AG10803 (cell line): ENCODE data around the gene IGFBPL1.

Experiments
- DNase-seq: peaks from one replicate; pipeline ENCODE4 v3.0.0; 2010; ENCODE audit warnings: low read depth
- H3K4me3 ChIP-seq: 2 replicates; pipeline ENCODE4 v1.5.1; 2011; ENCODE audit warnings: mild to moderate bottlenecking, low read length, control low read depth
- TF ChIP-seq, protein P1 (sequence below): conservative IDR thresholded peaks from 2 replicates; pipeline ENCODE4 v1.5.1; 2011; ENCODE audit warnings: mild to moderate bottlenecking, low read length, control low read depth, inconsistent platforms

IGFBPL1 gene

DNA sequence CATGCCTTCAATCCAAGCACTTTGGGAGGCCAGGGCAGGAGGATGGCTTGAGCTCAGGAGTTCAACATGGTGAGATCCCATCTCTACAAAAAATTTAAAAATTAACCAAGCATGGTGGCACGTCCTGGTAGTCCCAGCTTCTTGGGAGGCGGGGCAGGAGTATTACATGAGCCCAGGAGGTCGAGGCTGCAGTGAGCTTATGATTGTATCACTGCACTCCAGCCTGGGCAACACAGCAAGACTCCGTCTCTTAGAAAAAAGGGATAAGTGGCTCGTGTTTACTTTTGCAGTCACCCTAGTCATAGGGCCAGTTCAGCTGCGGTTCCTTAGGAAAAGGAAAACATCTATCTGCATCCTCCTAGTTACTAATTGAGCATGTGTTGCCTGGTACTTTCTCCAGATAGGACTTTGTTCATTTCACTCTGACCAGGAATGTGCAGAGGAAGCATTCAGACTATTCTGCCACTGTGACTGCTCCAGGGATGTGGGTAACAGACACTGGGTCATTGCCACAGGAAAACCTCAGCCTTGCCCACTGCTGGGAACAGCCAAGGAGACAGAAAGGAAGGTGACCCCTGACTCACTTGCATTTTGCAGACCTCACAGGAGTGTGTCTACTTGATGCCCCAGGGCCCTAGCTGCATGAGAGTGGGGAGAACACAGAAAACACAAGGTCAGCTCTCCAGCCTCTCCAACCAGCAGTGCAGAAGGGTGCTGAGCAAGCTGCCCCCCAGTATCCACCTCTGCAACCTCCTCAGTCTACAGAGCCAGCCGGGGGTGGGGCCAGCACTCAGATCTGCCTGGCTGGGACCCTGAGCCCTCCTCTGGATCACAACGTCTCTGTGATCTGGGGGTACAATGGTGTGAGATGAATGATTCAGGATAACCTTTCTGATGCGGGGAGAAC is 65.6 kb downstream of the IGFBPL1 start:
- DNase-seq: peak; percentile 43
- no peak overlapping the region for H3K4me3 ChIP-seq
- TF ChIP-seq, protein P1, sequence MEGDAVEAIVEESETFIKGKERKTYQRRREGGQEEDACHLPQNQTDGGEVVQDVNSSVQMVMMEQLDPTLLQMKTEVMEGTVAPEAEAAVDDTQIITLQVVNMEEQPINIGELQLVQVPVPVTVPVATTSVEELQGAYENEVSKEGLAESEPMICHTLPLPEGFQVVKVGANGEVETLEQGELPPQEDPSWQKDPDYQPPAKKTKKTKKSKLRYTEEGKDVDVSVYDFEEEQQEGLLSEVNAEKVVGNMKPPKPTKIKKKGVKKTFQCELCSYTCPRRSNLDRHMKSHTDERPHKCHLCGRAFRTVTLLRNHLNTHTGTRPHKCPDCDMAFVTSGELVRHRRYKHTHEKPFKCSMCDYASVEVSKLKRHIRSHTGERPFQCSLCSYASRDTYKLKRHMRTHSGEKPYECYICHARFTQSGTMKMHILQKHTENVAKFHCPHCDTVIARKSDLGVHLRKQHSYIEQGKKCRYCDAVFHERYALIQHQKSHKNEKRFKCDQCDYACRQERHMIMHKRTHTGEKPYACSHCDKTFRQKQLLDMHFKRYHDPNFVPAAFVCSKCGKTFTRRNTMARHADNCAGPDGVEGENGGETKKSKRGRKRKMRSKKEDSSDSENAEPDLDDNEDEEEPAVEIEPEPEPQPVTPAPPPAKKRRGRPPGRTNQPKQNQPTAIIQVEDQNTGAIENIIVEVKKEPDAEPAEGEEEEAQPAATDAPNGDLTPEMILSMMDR: no peak

GRCh38 chr9:38357350-38358114 is 66.7 kb downstream of the IGFBPL1 start:
- no peak overlapping the region for H3K4me3 ChIP-seq
- no peak for DNase-seq
- TF ChIP-seq, protein P1: no peak

DNA sequence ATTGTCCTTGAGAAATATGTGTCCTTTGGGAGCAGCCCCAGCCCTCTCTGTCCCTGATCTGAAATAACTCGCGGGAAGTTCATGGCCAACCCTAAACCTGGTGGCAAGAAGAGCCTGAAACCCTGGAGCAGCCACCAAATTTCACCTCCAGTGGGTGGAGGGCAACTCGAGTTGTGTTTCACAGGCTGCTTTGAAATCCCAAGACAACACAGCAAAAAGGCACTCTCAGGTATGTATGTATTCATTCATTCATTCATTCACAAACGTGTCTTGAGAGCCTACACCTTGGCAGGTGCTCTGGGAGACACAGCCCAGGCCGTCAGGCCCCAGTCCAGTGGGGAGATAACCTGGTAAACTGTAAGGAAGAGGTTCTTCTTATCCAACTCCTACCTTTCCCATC is 67.4 kb downstream of the IGFBPL1 start:
- DNase-seq: no peak
- TF ChIP-seq, protein P1: no peak
- no peak overlapping the region for H3K4me3 ChIP-seq
